Psoas muscle (tissue), 8 donors: ENCODE data around the gene ARSK. TPM values are rescaled to one million over a fixed set of nuclear protein-coding genes. Genes with fewer than 3 reads are reported as not detected.

ENCODE experiments used
- ATAC-seq, 4 donors: fragments of 200-7000 bp; cut with Tn5 transposase; one replicate each; pipeline ENCODE4 v1.9.1; 2020; ENCODE audit warnings: moderate library complexity in 3 of 4, mild to moderate bottlenecking in 2 of 4
- DNase-seq, 2 donors: peaks; one replicate each; pipeline ENCODE4 v3.0.0-alpha.2; 2020
- H3K27ac ChIP-seq: fragments of 200-600 bp; one replicate; pipeline ENCODE4 v1.8.0; 2022
- H3K27me3 ChIP-seq, 3 donors: fragments of 200-600 bp in 1 of 3; one replicate each; pipeline versions ENCODE4 v1.6.1 to v1.8.0; 2013 to 2022; ENCODE audit warnings: low read length in 2 of 3, mild to moderate bottlenecking in 2 of 3, moderate library complexity in 1 of 3; ENCODE audit not compliant: insufficient read depth in 3 of 3
- H3K36me3 ChIP-seq, 2 donors: fragments of 200-600 bp in 1 of 2; one replicate each; pipeline versions ENCODE4 v1.6.1 to v1.8.0; 2013 to 2022; ENCODE audit warnings: low read depth in 1 of 2, mild to moderate bottlenecking in 1 of 2, moderate library complexity in 1 of 2; ENCODE audit not compliant: insufficient read depth in 1 of 2
- H3K4me1 ChIP-seq: fragments of 200-600 bp; one replicate; pipeline ENCODE4 v1.8.0; 2022
- H3K4me3 ChIP-seq: fragments of 200-600 bp; one replicate; pipeline ENCODE4 v1.8.0; 2022; ENCODE audit warnings: mild to moderate bottlenecking
- H3K9me3 ChIP-seq: fragments of 200-600 bp; one replicate; pipeline ENCODE4 v1.8.0; 2022
- WGBS, 3 donors: extraction: QIAGEN DNeasy Blood & Tissue Kit; methylation state at CpG; one replicate each; pipeline versions ENCODE4 v1.1.6 to v1.1.7; 2013; 5-methylcytosine and 5-hydroxymethylcytosine counted together
- intact Hi-C, 2 donors: fragments of 100-400 bp; cut with DNase I; formaldehyde crosslinking; loops; one replicate each; pipeline versions ENCODE4 v1.11.0 to v1.14.2; 2022
- polyA plus RNA-seq, 3 donors: library from polyadenylated mRNA; stranded (reverse); fragments of 200-250 nt; gene quantifications; one replicate each; pipeline ENCODE4 v1.2.3, GENCODE V29; 2013
- total RNA-seq, 4 donors: library from RNA; stranded (reverse); fragmentation: NEBNext Ultra II Directional in 2 of 4; extraction: Animal tissue kit (Norgen Biotek cat#: 25700) in 2 of 4; gene quantifications; one replicate each; pipeline versions ENCODE4 v1.2.1 to v1.2.4, GENCODE V29; 2021 to 2023
- TF ChIP-seq, protein P1 (sequence below): fragments of 200-600 bp; IDR thresholded peaks from one replicate; pipeline ENCODE4 v1.8.0; 2022; ENCODE audit warnings: antibody characterized with exemption
- donor health status: healthy with polysubstance abuse.
- donor health status: DM: no; HTN: no; CAD: no; lungs with moderate emphysema.
- donor health status: Bipolar disorder and iron deficiency.
- donor health status: healthy.
- donor health status: DM: yes; HTN: yes; CAD: no.
- donor health status: DM: no; HTN: no; CAD: no.
- donor health status: DM: no; HTN: no; CAD: no.
- donor health status: DM: yes; HTN: yes; CAD: no.

ARSK gene
- total and polyA plus RNA-seq, 7 donors = 1.6 to 8.5 (median 2.0) TPM

DNA sequence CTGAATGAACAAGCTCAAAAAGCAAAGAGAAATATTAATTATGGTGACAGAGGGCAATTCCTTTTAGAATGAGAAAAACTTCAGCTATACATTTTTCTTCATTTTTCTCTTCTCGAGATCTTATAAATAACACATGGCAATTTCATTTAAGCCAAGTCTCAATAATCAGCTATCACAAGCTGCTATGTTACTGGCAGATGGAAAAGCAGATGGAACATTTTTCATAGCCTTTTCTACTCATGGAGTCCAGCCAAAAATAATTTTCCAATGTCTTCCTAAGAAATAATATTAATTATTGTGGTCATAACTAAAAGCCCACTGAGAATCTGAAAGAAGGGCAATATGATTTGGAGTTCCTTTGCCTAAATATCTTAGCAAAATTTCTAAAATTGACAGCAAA lies 35.8 kb upstream of the ARSK start:
- H3K9me3 ChIP-seq = no peaks in the 10 kb centered on the region
- no peaks in the 10 kb centered on the region for H3K4me1 ChIP-seq
- TF ChIP-seq, protein P1, sequence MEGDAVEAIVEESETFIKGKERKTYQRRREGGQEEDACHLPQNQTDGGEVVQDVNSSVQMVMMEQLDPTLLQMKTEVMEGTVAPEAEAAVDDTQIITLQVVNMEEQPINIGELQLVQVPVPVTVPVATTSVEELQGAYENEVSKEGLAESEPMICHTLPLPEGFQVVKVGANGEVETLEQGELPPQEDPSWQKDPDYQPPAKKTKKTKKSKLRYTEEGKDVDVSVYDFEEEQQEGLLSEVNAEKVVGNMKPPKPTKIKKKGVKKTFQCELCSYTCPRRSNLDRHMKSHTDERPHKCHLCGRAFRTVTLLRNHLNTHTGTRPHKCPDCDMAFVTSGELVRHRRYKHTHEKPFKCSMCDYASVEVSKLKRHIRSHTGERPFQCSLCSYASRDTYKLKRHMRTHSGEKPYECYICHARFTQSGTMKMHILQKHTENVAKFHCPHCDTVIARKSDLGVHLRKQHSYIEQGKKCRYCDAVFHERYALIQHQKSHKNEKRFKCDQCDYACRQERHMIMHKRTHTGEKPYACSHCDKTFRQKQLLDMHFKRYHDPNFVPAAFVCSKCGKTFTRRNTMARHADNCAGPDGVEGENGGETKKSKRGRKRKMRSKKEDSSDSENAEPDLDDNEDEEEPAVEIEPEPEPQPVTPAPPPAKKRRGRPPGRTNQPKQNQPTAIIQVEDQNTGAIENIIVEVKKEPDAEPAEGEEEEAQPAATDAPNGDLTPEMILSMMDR = no peak
- H3K36me3 ChIP-seq = peaks cover 0 to 92% of the 10 kb centered on the region in 2 donors
- H3K27me3 ChIP-seq = no peaks in the 10 kb centered on the region
- DNase-seq (no peak), ATAC-seq (no peak)
- no peak overlapping the region for H3K4me3 ChIP-seq
- intact Hi-C loops = loop anchor here (5.0 to 10.0 kb wide), 2 partner anchors 37 to 1256 kb away; no protein-coding TSS in a partner anchor
- H3K27ac ChIP-seq = no peak overlapping the region
- WGBS, 3 donors = 66 to 77% (median 71%) methylated on average over 1 of the region's 1 CpG

DNA sequence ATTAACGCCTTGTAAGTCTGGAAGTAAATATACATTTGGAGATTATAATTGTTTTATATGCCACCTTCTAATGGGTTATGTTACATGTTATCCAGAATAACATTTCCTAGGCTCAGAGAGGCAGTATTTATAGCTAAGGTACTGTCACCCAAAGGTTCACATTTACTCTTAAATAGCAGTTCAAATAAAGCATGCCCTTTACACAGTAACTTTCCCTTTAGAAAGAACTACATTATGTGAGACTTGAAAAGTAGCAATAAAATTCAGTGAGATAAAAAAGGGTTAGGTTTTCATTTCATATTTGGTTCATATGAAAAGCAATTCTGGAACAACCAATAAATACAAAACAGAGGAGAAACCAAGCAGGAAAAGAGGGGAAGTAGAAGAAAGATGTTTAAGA lies 35.2 kb upstream of the ARSK start:
- no peak overlapping the region for H3K4me3 ChIP-seq
- TF ChIP-seq, protein P1 = no peak
- WGBS, 3 donors = 87 to 95% (median 93%) methylated on average over 1 of the region's 1 CpG
- intact Hi-C loops = loop anchor here (5.0 to 10.0 kb wide), 2 partner anchors 37 to 1255 kb away; no protein-coding TSS in a partner anchor
- DNase-seq (no peak), ATAC-seq (no peak)
- H3K9me3 ChIP-seq = no peaks in the 10 kb centered on the region
- no peaks in the 10 kb centered on the region for H3K27me3 ChIP-seq
- H3K27ac ChIP-seq = no peak overlapping the region
- H3K36me3 ChIP-seq = peaks cover 0 to 92% of the 10 kb centered on the region in 2 donors
- H3K4me1 ChIP-seq = no peaks in the 10 kb centered on the region

- Histone ChIP-seq H3K4me3 (no peak overlapping the region), H3K9me3 (no peaks in the 10 kb centered on the region), H3K36me3 (peaks cover 0 to 92% of the 10 kb centered on the region in 2 donors), H3K4me1 (no peaks in the 10 kb centered on the region), H3K27me3 (no peaks in the 10 kb centered on the region), H3K27ac (no peak overlapping the region)
- intact Hi-C loops = no loop called here
- DNase-seq = no peak
- ATAC-seq = no peak
- TF ChIP-seq, protein P1 = no peak
- 75 to 93% (median 78%) methylated on average over 1 of the region's 1 CpG for WGBS, 3 donors
Measured at GRCh38 chr5:95520206-95520605, 34.7 kb upstream of the ARSK start.

GRCh38 chr5:95524423-95524822 lies 30.5 kb upstream of the ARSK start:
- DNase-seq (no peak), ATAC-seq (no peak)
- Histone ChIP-seq H3K36me3 (peaks cover 12 to 94% of the 10 kb centered on the region in 2 donors), H3K27ac (no peak overlapping the region), H3K9me3 (no peaks in the 10 kb centered on the region), H3K4me1 (no peaks in the 10 kb centered on the region), H3K4me3 (no peak overlapping the region), H3K27me3 (no peaks in the 10 kb centered on the region)
- intact Hi-C loops = no loop called here
- WGBS, 3 donors = 80 to 87% (median 87%) methylated on average over 2 of the region's 2 CpGs
- TF ChIP-seq, protein P1 = no peak

DNA sequence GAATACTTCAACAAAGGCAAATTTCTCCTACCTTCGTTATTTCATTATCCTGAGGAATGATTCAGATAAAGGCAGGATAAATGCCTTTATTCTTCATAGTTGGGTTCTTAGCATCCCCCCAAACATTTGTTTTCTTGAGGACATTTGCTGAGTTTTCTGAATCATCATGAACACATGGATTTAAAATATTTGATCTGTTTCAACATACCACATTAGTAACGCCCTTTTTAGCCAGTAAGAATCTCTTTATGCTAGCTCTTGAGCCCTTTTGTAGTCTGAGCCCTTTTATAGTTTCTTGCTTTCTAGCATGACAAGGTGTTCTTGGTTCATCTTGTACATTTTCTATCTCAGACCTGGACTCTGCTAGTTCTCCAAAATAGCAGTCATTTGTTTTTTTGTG lies 28.0 kb upstream of the ARSK start:
- Histone ChIP-seq H3K4me1 (no peaks in the 10 kb centered on the region), H3K9me3 (no peaks in the 10 kb centered on the region), H3K36me3 (peaks cover 12 to 86% of the 10 kb centered on the region in 2 donors), H3K27me3 (no peaks in the 10 kb centered on the region), H3K4me3 (no peak overlapping the region), H3K27ac (no peak overlapping the region)
- 87 to 96% (median 93%) methylated on average over 2 of the region's 2 CpGs for WGBS, 3 donors
- intact Hi-C loops = loop anchor here in 1 of 2 donors (5.0 kb wide), 1 partner anchor 1245 kb away; no protein-coding TSS in a partner anchor
- DNase-seq (no peak), ATAC-seq (no peak)
- TF ChIP-seq, protein P1 = no peak
